GM23338 (cell line): ENCODE results near the gene ABCC12. TPM values are rescaled to one million over a fixed set of nuclear protein-coding genes. Genes with fewer than 3 reads are reported as not detected.

Experiments
- ATAC-seq: fragments of 200-7000 bp; cut with Tn5 transposase; 3 replicates; pipeline ENCODE4 v1.9.1; 2020
- DNase-seq: peaks from one replicate; pipeline ENCODE4 v3.0.0-alpha.2; 2015; ENCODE audit warnings: low spot score
- H2AFZ ChIP-seq: fragments of 200-600 bp; sonication (generic); 2 replicates; pipeline ENCODE4 v1.8.0; 2016; ENCODE audit warnings: antibody characterized with exemption, mild to moderate bottlenecking, moderate library complexity
- H3F3A ChIP-seq: fragments of 200-600 bp; sonication (generic); replicated peaks from 2 replicates; pipeline ENCODE4 v1.8.0; 2017; ENCODE audit warnings: antibody characterized with exemption, mixed run types, low read depth
- H3K27ac ChIP-seq: fragments of 200-600 bp; sonication (generic); 2 replicates; pipeline ENCODE4 v1.6.1; 2016; ENCODE audit warnings: low read depth
- H3K27me3 ChIP-seq: fragments of 200-600 bp; sonication (generic); 2 replicates; pipeline ENCODE4 v1.8.0; 2016; ENCODE audit warnings: mild to moderate bottlenecking, mixed run types, moderate library complexity; ENCODE audit not compliant: insufficient read depth
- H3K36me3 ChIP-seq: fragments of 200-600 bp; sonication (generic); 2 replicates; pipeline ENCODE4 v1.8.0; 2016; ENCODE audit warnings: mild to moderate bottlenecking; ENCODE audit not compliant: insufficient read depth
- H3K4me1 ChIP-seq: fragments of 200-600 bp; sonication (generic); 2 replicates; pipeline ENCODE4 v1.8.0; 2016; ENCODE audit warnings: mild to moderate bottlenecking, moderate library complexity; ENCODE audit not compliant: insufficient read depth
- H3K4me2 ChIP-seq: fragments of 200-600 bp; sonication (generic); 2 replicates; pipeline ENCODE4 v1.7.1; 2017; ENCODE audit warnings: mixed run types
- H3K4me3 ChIP-seq: fragments of 200-600 bp; sonication (generic); 2 replicates; pipeline ENCODE4 v1.6.1; 2016; ENCODE audit warnings: mixed run types
- H3K79me2 ChIP-seq: fragments of 200-600 bp; sonication (generic); replicated peaks from 2 replicates; pipeline ENCODE4 v1.8.0; 2017; ENCODE audit warnings: mild to moderate bottlenecking; ENCODE audit not compliant: insufficient read depth
- H3K9me2 ChIP-seq: fragments of 200-600 bp; sonication (generic); 2 replicates; pipeline ENCODE4 v1.8.0; 2017; ENCODE audit not compliant: insufficient read depth
- H4K20me1 ChIP-seq: fragments of 200-600 bp; sonication (generic); replicated peaks from 2 replicates; pipeline ENCODE4 v1.8.0; 2017; ENCODE audit warnings: mild to moderate bottlenecking; ENCODE audit not compliant: insufficient read depth
- H3K27ac Mint-ChIP-seq: 2 replicates; pipeline ENCODE4 v1.8.0; 2020; ENCODE audit warnings: inconsistent platforms, mild to moderate bottlenecking, moderate library complexity, mixed read lengths
- H3K27me3 Mint-ChIP-seq: 3 replicates; pipeline ENCODE4 v1.8.0; 2022; ENCODE audit warnings: low read depth, mild to moderate bottlenecking, moderate library complexity, mixed read lengths, inconsistent platforms; ENCODE audit not compliant: insufficient read depth, poor library complexity
- H3K36me3 Mint-ChIP-seq: 3 replicates; pipeline ENCODE4 v1.8.0; 2021; ENCODE audit warnings: low read depth, mild to moderate bottlenecking, inconsistent platforms, moderate library complexity, mixed read lengths
- H3K4me1 Mint-ChIP-seq: 3 replicates; pipeline ENCODE4 v1.8.0; 2020; ENCODE audit warnings: mild to moderate bottlenecking, inconsistent platforms, mixed read lengths
- H3K4me3 Mint-ChIP-seq: 3 replicates; pipeline ENCODE4 v1.8.0; 2021; ENCODE audit warnings: moderate library complexity, mild to moderate bottlenecking, inconsistent platforms, mixed read lengths
- H3K9me3 Mint-ChIP-seq: 3 replicates; pipeline ENCODE4 v1.8.0; 2020; ENCODE audit warnings: moderate library complexity, mild to moderate bottlenecking, inconsistent platforms, mixed read lengths
- CREB1 ChIP-seq: fragments of 250-450 bp; sonication (Bioruptor Pico); IDR thresholded peaks from 2 replicates; pipeline ENCODE4 v1.5.0; 2020; ENCODE audit warnings: low read depth, mild to moderate bottlenecking, moderate library complexity
- ETS1 ChIP-seq: IDR thresholded peaks from 2 replicates; pipeline ENCODE4 v1.6.1; 2016; ENCODE audit warnings: antibody characterized with exemption
- EZH2 ChIP-seq: fragments of 200-600 bp; sonication (generic); IDR thresholded peaks from one replicate; pipeline ENCODE4 v1.8.0; 2017; ENCODE audit warnings: antibody characterized with exemption, mild to moderate bottlenecking, low read depth; ENCODE audit not compliant: unreplicated experiment
- EZH2phosphoT487 ChIP-seq: fragments of 200-600 bp; sonication (generic); IDR thresholded peaks from one replicate; pipeline ENCODE4 v1.8.1; 2018; ENCODE audit warnings: antibody characterized with exemption; ENCODE audit not compliant: unreplicated experiment
- JUNB ChIP-seq: IDR thresholded peaks from one replicate; pipeline ENCODE4 v1.6.1; 2016; ENCODE audit warnings: antibody characterized with exemption; ENCODE audit not compliant: unreplicated experiment
- NANOG ChIP-seq: IDR thresholded peaks from 2 replicates; pipeline ENCODE4 v1.6.1; 2016; ENCODE audit warnings: antibody characterized with exemption, borderline replicate concordance
- POLR2AphosphoS5 ChIP-seq: IDR thresholded peaks from 2 replicates; pipeline ENCODE4 v1.6.1; 2016; ENCODE audit warnings: antibody characterized with exemption, low read depth
- REST ChIP-seq: IDR thresholded peaks from one replicate; pipeline ENCODE4 v1.6.1; 2018; ENCODE audit warnings: antibody characterized with exemption; ENCODE audit not compliant: unreplicated experiment
- STAT1 ChIP-seq: IDR thresholded peaks from one replicate; pipeline ENCODE4 v1.6.1; 2016; ENCODE audit warnings: antibody characterized with exemption; ENCODE audit not compliant: unreplicated experiment
- ZNF114 ChIP-seq: fragments of 250-450 bp; sonication (Bioruptor Pico); IDR thresholded peaks from 2 replicates; pipeline ENCODE4 v1.5.0; 2020; ENCODE audit warnings: mild to moderate bottlenecking, moderate library complexity
- ZNF331 ChIP-seq: fragments of 250-450 bp; sonication (Bioruptor Pico); IDR thresholded peaks from 2 replicates; pipeline ENCODE4 v1.5.0; 2020; ENCODE audit warnings: low read depth, mild to moderate bottlenecking, moderate library complexity
- polyA plus RNA-seq: library from polyadenylated mRNA; unstranded; fragments of >200 nt; fragmentation: Nextera tagmentation; extraction: Ambion mirVana; gene quantifications from 2 replicates; pipeline ENCODE4 v1.2.1, GENCODE V29; 2016
- total RNA-seq: library from RNA; depleted of rRNA; stranded (reverse); fragments of >200 nt; shearing (Covaris generic); gene quantifications from 2 replicates; pipeline ENCODE4 v1.2.3, GENCODE V29; 2014
- TF ChIP-seq, protein P1 (sequence below): fragments of 250-450 bp; sonication (Bioruptor Pico); IDR thresholded peaks from 2 replicates; pipeline ENCODE4 v1.5.0; 2020; ENCODE audit warnings: mild to moderate bottlenecking, moderate library complexity
- TF ChIP-seq, protein P2 (sequence below), 2 experiments: fragments of 200-600 bp in 1 of 2; sonication (generic) in 1 of 2; conservative IDR thresholded peaks; 2 replicates each; pipeline versions ENCODE4 v1.5.1 to v1.6.1; 2016 to 2017; ENCODE audit warnings: antibody characterized with exemption in 2 of 2, low read depth in 2 of 2, mild to moderate bottlenecking in 2 of 2, moderate library complexity in 1 of 2

The ABCC12 gene
- total and polyA plus RNA-seq, 2 experiments from 2014 or later: not detected

DNA sequence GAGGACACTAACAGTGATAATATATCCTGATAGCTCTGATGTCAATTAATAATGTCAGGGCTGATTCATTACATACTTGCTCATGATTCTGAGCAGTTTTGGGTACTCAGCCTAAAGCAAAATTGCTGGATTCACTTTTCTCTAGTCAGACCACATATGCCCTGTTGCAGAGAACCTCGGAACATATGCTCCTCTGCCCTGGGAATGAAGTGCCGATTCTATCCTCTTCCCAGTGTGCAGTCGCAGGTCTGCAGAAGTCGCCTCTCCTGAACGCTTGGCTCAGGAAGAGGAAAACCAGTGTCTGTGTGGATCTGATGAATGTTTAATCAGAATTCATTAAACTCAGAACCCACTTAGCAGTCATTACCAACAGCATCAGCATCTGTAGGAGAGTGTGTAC lies 34.5 kb downstream of the ABCC12 start:
- H3K27me3 ChIP-seq: no peaks in the 10 kb centered on the region
- Mint-ChIP-seq H3K27me3 (peaks cover 9% of the 10 kb centered on the region), H3K9me3 (no peaks in the 10 kb centered on the region; the same call in 2 of the 3 replicates), H3K4me1 (peaks cover 3% of the 10 kb centered on the region; the same call in 2 of the 3 replicates), H3K27ac (no peak overlapping the region), H3K36me3 (no peaks in the 10 kb centered on the region), H3K4me3 (no peak overlapping the region)
- H3K4me3 ChIP-seq: no peak overlapping the region
- H3F3A ChIP-seq: no peaks in the 10 kb centered on the region
- H3K36me3 ChIP-seq: no peaks in the 10 kb centered on the region
- no peak overlapping the region for H3K27ac ChIP-seq
- H2AFZ ChIP-seq: no peak overlapping the region
- H3K4me2 ChIP-seq: no peak overlapping the region
- H4K20me1 ChIP-seq: no peaks in the 10 kb centered on the region
- no peak for DNase-seq
- no peaks in the 10 kb centered on the region for H3K4me1 ChIP-seq
- no peak for ATAC-seq
- H3K9me2 ChIP-seq: peaks cover 5% of the 10 kb centered on the region; the same call in 1 of the 2 replicates
- TF ChIP-seq NANOG: no peak
- no peak for TF ChIP-seq JUNB
- TF ChIP-seq CREB1 (CRISPR knock-in tag): no peak
- TF ChIP-seq EZH2phosphoT487: no peak
- no peak for TF ChIP-seq ETS1
- TF ChIP-seq EZH2: no peak
- TF ChIP-seq STAT1: no peak
- no peak for TF ChIP-seq REST
- TF ChIP-seq, protein P1, sequence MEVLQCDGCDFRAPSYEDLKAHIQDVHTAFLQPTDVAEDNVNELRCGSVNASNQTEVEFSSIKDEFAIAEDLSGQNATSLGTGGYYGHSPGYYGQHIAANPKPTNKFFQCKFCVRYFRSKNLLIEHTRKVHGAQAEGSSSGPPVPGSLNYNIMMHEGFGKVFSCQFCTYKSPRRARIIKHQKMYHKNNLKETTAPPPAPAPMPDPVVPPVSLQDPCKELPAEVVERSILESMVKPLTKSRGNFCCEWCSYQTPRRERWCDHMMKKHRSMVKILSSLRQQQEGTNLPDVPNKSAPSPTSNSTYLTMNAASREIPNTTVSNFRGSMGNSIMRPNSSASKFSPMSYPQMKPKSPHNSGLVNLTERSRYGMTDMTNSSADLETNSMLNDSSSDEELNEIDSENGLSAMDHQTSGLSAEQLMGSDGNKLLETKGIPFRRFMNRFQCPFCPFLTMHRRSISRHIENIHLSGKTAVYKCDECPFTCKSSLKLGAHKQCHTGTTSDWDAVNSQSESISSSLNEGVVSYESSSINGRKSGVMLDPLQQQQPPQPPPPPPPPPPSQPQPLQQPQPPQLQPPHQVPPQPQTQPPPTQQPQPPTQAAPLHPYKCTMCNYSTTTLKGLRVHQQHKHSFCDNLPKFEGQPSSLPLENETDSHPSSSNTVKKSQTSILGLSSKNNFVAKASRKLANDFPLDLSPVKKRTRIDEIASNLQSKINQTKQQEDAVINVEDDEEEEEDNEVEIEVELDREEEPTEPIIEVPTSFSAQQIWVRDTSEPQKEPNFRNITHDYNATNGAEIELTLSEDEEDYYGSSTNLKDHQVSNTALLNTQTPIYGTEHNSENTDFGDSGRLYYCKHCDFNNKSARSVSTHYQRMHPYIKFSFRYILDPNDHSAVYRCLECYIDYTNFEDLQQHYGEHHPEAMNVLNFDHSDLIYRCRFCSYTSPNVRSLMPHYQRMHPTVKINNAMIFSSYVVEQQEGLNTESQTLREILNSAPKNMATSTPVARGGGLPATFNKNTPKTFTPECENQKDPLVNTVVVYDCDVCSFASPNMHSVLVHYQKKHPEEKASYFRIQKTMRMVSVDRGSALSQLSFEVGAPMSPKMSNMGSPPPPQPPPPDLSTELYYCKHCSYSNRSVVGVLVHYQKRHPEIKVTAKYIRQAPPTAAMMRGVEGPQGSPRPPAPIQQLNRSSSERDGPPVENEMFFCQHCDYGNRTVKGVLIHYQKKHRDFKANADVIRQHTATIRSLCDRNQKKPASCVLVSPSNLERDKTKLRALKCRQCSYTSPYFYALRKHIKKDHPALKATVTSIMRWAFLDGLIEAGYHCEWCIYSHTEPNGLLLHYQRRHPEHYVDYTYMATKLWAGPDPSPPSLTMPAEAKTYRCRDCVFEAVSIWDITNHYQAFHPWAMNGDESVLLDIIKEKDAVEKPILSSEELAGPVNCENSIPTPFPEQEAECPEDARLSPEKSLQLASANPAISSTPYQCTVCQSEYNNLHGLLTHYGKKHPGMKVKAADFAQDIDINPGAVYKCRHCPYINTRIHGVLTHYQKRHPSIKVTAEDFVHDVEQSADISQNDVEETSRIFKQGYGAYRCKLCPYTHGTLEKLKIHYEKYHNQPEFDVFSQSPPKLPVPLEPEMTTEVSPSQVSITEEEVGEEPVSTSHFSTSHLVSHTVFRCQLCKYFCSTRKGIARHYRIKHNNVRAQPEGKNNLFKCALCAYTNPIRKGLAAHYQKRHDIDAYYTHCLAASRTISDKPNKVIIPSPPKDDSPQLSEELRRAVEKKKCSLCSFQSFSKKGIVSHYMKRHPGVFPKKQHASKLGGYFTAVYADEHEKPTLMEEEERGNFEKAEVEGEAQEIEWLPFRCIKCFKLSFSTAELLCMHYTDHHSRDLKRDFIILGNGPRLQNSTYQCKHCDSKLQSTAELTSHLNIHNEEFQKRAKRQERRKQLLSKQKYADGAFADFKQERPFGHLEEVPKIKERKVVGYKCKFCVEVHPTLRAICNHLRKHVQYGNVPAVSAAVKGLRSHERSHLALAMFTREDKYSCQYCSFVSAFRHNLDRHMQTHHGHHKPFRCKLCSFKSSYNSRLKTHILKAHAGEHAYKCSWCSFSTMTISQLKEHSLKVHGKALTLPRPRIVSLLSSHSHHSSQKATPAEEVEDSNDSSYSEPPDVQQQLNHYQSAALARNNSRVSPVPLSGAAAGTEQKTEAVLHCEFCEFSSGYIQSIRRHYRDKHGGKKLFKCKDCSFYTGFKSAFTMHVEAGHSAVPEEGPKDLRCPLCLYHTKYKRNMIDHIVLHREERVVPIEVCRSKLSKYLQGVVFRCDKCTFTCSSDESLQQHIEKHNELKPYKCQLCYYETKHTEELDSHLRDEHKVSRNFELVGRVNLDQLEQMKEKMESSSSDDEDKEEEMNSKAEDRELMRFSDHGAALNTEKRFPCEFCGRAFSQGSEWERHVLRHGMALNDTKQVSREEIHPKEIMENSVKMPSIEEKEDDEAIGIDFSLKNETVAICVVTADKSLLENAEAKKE: no peak
- TF ChIP-seq POLR2AphosphoS5: no peak
- TF ChIP-seq, protein P2, sequence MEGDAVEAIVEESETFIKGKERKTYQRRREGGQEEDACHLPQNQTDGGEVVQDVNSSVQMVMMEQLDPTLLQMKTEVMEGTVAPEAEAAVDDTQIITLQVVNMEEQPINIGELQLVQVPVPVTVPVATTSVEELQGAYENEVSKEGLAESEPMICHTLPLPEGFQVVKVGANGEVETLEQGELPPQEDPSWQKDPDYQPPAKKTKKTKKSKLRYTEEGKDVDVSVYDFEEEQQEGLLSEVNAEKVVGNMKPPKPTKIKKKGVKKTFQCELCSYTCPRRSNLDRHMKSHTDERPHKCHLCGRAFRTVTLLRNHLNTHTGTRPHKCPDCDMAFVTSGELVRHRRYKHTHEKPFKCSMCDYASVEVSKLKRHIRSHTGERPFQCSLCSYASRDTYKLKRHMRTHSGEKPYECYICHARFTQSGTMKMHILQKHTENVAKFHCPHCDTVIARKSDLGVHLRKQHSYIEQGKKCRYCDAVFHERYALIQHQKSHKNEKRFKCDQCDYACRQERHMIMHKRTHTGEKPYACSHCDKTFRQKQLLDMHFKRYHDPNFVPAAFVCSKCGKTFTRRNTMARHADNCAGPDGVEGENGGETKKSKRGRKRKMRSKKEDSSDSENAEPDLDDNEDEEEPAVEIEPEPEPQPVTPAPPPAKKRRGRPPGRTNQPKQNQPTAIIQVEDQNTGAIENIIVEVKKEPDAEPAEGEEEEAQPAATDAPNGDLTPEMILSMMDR (conservative IDR thresholded peaks at IDR 0.05; ENCODE audit: low read depth in 2 of 2): no peak
- no peak for TF ChIP-seq ZNF331
- no peak for TF ChIP-seq ZNF114 (CRISPR knock-in tag)
- H3K79me2 ChIP-seq: no peaks in the 10 kb centered on the region
